Bone marrow (tissue), 2 donors: ENCODE results near the gene PRDM11.

Experiments
- DNase-seq, 2 donors: peaks; one replicate each; lab custom pipeline; 2025; lab: John Stamatoyannopoulos, UW

PRDM11 gene

GRCh38 chr11:45158210-45158731 is 11.8 kb downstream of the PRDM11 start:
- DNase-seq = no peak

GRCh38 chr11:45158891-45159605 is 12.6 kb downstream of the PRDM11 start:
- DNase-seq = no peak

DNA sequence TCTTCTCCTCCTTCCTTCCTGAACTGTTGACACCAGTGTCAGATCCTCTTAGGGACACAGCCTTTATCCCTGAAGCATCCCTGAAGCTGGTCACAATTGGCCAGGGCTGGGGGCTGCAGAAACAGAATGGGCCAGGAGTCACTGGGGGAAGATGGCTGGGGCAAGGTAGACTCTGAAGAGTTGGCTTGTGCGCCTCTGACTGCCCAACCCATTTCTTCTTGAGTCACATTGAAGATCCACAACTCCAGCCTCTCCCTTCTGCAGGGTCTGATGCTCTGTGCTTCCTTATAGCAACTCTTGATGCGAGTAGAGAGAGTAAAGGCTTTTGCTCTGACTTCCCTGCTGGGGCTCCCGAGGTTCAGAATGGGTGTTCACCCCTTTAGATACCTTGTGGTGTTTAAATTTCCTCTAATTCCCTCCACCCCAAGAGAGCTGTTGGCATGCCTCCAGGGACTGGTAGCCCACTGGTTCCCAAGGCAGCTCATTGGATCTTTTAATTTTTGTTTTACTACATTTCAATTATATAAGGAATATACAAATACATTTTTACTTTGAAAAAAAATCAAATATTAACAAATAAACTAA is 13.4 kb downstream of the PRDM11 start:
- no peak for DNase-seq

DNA sequence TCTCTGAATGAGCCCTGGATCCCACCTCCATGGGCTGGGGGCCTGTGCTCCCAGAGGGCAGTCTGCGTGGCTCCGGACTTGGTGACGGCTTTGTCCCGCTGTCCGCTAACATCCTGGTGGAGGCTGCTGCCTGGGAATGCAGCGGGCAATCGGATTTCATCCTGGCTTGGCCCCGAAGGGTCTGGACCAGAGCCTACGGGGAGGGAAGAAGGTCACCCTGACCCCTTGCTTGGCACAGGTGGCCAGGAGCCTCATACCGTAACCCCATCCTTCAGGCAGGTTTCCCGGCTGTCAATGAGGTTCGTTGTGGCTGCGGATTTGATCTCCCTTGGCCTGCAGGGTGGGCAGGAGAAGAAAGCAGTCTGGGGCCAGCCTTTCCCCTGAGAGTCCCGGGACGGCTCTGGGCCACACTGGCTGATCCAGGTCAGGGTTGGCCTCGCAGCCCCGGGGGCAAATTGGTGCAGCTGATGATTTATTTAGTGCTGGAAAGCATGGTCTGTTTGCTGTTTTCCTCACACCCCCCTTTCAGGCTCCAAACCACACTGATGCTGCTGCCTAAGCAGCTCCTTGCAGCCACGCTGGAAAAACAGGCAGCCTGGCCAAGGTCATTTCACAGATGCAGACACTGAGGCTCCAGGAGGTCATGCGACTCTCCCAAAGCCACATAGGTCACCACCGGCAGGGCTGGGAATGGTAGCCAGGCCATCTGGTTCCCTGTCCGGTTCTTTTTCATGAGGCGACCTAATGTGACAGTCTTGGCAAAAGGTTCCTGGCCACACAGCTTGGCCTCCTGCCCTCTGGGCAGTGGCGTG is 15.0 kb downstream of the PRDM11 start:
- DNase-seq = no peak

- DNase-seq = no peak
Measured at GRCh38 chr11:45162064-45162375, 15.6 kb downstream of the PRDM11 start.

- DNase-seq = no peak
Measured at GRCh38 chr11:45162916-45163879, 16.8 kb downstream of the PRDM11 start.

- DNase-seq = peak in 1 of 2 donors; percentile 68
Measured at GRCh38 chr11:45163956-45164575, 17.6 kb downstream of the PRDM11 start.

GRCh38 chr11:45165386-45165785 is 18.9 kb downstream of the PRDM11 start:
- no peak for DNase-seq

DNA sequence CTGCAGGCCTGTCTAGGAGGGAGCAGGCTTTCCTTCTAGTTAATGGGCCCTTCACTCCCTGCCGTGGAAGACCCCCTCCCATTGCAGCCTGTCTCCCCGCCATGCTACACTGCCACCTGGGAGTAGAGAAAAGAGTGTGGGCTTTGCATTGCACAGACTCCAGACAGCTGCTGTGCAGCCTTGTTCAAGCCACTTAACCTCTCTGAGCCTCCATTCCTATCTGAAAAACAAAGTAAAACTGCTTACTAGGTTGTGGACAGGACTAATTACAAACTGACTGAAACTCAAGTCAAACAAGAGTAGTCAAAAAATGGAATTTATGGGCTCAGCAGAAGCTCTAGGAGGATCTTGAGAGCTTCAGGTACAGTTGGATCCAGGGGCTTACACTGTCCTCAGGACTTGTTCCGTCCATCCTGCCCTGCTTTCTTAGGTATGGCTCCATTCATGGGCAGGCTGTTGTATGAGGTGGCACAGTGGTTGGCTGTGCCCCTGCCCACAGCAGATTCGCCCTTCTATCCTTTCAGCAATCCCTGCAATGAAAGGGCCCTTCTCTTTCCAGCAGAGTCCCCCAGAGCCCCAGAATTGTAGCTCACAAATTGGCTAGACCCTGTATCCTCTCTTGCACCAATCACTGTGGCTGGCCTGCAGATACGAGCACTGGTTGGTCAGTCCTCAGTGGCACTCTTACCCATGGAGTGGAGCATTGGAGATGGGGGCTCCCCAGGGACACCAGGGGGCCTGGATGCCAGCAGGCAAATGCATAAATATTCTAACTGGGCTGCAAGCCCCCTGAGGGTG is 19.6 kb downstream of the PRDM11 start:
- no peak for DNase-seq

GRCh38 chr11:45166604-45166897 is 20.1 kb downstream of the PRDM11 start:
- no peak for DNase-seq

GRCh38 chr11:45167283-45167682 is 20.8 kb downstream of the PRDM11 start:
- DNase-seq = no peak

DNA sequence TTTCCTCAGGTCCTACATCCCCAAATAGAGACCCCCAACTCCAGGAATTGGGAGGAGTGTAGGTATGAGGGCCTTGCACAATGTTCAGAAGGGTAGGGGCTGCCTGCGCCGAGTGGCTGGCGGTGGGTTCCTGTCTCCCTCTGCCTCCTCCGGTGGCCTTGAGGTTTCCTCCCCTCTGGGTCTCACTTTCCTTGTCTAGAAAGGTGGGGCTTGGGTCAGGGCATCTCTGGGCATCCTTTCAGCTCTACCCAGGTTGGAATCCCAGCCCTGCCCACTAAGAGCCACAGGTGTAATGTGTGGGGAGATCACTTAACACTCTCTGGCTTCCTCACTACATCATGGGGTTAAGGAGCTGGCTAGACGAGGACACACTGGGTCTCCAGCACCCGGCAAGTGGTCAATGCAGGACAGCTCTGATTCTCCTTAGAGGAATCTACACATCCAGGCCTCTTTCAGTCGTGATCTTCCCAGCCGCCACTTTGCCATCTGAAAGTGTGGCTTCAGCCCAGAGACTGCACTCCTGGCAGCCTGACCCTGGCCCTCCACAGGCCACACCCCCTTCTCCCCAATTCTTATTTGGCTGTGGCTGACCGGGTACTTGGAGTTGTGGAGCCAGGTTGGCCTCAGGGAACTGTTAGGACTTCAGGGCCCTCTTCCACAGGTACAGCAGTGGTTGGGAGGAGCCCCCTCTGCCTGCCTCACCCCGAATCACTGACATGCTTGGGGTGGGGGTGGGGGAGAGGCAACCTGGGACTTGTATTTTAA is 22.1 kb downstream of the PRDM11 start:
- no peak for DNase-seq

DNA sequence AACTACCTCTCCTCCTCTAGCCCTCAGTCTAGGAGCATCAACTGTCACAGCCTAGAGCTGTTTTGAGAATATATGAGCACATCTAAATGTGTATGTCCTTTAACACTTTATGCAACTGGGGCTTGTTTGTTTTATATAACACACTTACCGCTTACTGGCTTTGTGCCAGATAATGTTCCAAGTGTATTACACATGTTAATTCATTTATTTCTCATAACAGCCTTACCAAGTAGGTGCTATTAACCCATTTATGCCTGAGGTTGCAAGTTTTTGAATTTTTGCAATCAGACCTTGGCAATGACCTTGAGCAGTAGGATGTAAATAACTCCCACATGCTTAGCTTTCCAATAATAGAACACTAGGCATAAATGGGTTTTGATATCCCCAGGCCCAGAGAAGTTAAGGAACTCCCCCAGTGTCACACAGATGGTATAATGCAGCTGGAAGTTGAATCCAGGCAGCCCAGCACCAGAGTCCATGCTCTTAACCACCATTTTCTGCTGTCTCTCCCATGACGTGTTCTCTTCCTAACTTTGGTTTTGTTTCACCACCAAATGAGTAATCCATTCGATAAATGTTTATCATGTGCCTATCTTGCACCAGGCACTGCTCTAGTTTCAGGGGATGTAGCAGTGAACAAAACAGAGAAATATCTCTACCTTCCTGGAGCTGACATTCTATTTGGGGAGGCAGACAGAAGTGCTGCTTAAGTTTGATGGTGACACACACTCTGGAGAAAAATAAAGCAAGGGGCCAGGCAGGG is 23.1 kb downstream of the PRDM11 start:
- no peak for DNase-seq

DNA sequence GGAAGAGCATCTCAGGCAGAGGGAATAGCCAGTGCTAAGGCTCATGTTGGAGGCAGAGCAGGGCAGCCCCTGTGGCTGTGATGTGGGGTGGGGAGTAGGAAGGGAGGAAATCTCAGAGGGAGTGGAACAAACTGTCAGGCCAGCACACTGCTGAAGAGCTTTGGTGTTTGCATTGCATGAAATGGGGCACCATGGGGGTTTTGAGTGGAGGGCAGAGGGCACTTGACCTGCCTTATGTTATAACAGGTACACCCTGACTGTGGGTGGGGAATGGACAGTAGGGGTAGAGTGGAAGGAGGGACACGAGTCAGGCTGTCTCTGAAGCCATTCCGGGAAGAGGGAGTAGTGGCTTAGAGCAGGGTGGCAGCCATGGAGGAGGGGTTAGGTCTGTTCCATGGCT is 24.0 kb downstream of the PRDM11 start:
- DNase-seq = no peak

DNA sequence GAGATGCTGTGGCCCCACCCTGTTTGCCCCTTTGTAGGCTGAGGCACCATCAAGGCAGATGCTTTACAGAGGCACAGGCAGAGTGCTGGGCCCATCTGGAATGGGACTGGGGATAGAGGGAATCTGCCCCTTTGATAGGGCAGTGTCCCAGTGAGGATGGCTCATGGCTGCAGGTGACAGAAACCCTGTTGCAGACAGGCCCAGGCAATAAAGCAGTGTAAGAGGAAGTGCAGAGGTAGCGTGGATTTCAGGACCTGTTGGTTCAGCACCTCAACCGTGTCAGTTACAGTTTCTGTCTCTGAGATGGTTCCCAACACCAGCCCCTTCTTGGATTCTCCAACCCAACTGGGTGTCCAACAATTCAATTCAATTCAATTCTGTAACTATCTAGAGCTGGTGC is 25.1 kb downstream of the PRDM11 start:
- no peak for DNase-seq

- DNase-seq = no peak
Measured at GRCh38 chr11:45173064-45173463, 26.6 kb downstream of the PRDM11 start.

- no peak for DNase-seq
Measured at GRCh38 chr11:45174168-45174835, 27.9 kb downstream of the PRDM11 start.

DNA sequence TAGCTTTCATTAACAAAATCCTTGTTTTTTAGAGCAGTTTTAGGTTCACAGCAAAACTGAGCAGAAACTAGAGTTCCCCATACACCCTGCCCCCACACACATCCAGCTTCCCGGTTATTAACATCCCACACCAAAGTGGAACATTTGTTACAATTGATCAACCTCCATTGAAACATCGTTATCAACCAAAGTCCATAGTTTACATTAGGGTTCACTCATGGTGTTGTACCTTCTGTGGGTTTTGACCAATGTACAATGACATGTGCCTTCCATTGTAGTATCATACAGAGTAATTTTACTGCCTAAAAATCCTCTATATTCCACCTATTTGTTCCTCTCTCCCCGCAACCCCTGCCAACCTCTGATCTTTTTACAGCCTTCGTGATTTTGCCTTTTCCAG is 28.5 kb downstream of the PRDM11 start:
- DNase-seq = no peak

DNA sequence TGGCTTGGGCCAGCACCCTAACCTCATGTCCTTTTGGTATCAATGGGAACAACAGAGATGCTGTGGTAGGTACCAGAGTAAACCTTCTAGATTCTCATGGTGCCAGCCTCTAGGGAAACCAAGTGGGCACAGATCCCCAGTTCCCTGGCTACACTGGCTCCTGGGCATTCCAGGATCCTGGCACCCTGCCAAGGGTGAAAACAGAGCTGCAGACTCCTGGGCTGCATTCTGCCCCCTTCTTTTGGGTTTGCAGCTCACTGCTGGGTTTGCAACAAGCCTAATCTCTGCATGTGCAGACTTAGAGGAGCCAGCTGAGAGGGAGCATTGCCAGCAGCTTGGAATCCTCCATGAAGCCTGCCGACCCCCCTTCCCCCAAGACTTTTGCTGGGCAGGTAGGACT is 30.6 kb downstream of the PRDM11 start:
- no peak for DNase-seq
